HTR-8/SVneo (cell line): ENCODE results near the gene NFIB.

Experiments used
- DNase-seq: peaks from one replicate; pipeline ENCODE4 v3.0.0; 2011; ENCODE audit warnings: low spot score, mixed read lengths; ENCODE audit not compliant: insufficient read length
- FAIRE-seq: peaks from 2 replicates; lab custom pipeline; 2011; peaks lifted over from hg19 to GRCh38; lab: Jason Lieb, UNC

NFIB gene

DNA sequence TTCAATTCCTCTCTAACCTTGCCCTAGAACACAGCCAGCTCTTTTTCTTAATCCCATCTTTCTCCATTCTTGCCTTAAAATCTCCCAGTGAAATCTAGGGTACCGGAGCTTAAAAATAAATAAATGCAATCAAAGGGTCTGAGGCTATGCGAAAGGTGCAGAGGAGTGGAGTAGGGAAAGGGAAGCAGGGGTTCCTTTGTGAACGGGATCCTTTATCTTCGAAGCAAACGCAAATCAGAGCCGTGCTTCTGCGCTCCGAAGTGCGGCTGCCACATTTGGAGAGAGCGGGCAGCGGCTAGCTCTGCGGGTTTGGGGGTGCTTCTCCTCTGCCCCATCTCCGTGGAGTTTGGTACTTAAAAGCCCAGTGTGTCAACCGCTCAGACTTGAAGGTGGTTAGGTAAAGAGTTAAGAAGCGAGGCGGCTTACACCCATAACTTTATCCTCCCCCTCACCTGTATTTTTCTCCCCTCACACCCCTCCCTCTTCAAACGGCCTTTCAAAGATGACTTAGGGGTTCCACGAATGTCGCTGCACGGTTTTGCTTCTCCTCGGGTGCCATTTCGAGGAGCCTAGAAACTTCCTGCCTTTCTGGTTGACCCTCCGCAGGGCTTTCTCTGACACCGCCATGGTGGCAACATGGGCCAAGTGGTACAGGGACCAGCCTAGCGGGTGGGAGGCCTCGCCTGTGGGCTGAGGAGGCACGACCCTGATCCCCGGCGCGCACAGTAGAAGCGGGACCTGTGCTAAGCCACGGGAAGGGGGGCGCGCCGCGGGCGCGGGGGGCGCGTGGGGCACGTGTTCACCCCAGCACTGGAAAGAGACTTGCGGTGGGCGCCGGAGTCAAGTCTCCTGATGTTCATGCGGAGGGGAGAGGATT, 31.7 kb upstream of the NFIB start:
- FAIRE-seq (no peak), DNase-seq (no peak)

DNA sequence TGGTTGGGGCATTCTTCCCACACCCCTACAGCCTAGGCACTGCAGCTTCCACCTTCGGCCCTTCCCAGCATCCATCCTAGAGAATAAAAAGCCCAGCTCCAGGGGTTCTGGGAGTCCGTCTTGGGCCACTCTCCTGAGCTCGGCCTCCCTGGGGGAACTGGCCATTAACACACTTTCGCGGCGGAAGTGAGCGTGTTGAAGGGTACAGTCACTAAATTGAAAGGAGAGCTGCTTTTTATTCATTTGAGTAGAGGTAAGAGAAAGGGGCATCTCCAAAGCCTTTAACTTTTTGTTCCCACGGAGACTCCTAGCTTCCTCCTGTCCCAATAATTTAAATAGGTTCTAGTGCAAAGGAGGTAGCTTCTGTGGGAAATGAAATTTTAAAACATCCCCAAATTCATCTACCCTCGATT, 31.0 kb upstream of the NFIB start:
- FAIRE-seq (no peak), DNase-seq (no peak)

DNA sequence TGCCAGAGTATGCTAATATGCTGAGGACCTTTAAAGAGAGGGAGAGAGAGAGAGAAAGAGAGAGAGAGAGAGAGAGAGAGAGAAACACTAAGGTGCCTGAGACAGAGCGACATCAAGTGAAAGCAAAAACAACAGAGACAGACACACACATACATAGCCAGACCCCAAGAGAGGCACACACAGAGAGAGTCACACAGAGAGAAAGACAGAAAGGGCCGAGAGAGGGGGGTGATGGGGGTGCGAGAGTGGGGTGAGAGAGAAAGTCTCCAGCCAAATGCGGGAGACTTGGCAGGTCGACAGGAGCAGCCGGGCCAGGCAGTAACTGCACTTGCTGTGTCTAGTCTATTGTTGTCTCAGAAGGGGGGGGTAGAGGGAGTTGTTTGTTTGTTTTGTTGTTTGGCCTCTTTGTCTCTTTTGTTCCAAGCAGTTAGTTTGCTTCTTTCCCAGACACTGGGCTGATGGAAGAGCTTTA, 30.1 kb upstream of the NFIB start:
- DNase-seq (no peak), FAIRE-seq (no peak)

DNA sequence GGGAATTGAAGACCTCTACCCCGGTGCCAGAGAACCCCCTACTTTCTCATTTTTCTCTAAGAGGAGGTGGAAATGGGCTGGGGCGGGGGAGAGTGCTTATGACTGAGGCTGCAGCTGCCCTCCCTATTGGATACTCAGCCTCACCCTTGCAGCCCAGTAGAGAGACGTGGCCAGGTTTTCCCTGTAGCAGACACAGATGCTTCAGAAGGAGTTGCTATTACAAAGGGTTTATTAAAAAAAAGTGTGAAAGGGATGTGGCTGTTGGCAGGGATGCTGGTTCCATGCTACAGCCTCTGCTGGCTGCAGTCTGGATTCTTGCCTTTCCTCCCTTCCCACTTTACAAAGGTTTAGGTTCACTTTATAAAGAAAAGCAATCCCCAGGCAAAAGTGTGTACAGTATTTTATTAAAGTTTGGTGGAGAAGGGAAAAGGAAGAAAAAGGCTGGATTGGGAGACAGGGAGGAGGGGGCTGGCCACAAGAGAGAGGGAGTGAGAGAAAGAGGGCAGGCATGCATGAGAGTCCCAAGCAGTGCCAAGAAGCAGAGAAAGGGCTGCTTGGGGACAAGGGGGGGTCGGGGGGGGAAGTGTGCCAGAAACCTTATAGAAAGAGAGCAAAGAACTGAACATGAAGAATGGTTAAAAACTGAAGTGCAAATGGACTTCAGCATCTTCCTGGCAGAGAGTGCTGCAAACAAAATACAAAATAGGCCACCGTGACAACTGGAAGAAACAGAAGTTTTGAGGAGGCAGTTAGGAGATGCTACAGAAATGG, 29.5 kb upstream of the NFIB start:
- FAIRE-seq (no peak), DNase-seq (no peak)

DNA sequence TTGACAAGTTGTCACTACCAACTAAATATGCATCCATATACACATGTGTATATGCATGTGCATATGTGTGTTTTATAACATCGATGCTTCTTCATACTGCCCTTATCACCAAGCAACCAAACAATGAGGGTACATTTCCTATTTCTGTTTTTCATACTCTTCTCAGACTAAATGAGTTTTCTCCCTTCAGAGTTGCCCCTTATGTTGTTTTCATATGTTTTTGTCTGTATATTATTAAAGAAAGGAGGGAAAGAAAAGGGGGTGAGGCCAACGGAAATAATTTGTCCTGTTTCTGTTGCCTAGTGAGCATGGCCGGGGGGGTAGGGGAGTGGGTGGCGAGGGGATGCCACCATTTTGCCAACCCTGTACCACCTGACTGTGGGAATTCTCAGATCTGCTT, 28.8 kb upstream of the NFIB start:
- FAIRE-seq (no peak), DNase-seq (no peak)

DNA sequence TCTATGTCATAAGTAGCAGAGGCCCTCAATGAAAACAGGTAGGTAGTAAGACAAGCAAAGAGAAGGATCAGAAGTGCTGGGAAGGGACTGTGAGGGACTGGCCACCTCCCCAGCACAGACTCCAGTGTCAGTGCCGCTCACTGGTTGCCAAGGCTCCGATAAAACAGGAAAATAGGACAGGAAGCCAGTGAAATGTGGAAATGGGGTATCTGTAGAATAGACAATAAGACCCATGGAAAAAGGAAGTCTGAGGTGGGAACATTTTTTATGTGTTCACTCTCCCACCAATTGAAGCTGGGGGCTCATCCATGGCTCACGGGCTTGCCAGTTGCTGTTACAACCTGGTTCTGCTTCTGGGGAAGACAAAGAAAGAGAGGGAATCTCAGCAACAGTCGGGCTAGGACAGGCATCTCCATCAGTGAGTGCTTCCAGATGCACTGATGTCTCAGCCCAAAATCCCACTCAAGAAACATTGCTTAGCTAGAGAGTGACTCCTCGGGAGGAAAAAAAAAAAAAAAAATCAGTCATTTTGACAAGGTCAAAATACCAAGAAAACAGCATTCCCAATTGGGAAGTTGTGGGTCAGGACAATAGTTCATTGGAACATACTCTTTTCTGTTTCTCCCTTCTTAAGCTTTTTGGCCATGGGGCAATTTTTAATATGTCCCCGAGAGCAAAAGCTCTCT, 27.6 kb upstream of the NFIB start:
- FAIRE-seq = no peak
- DNase-seq = no peak

DNA sequence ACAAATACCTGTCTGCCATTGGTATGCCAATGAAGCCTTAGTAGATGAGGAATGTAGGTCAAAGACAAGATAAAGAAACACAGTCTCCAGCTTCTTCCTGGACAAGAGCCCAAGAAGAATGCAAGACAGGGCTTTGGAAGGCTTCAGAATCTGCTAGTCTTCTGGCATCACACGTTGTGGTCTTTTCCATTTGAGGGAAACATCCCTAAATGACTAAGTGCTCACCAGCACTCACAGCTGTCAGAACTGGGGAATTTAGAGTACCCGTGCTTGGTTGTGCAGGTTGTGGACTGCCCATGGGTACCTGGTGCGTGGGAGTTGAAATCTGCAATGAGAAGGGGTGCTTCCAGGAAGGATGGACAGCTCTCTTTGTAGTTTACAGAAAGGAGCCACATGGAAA, 27.1 kb upstream of the NFIB start:
- DNase-seq = no peak
- FAIRE-seq = no peak

DNA sequence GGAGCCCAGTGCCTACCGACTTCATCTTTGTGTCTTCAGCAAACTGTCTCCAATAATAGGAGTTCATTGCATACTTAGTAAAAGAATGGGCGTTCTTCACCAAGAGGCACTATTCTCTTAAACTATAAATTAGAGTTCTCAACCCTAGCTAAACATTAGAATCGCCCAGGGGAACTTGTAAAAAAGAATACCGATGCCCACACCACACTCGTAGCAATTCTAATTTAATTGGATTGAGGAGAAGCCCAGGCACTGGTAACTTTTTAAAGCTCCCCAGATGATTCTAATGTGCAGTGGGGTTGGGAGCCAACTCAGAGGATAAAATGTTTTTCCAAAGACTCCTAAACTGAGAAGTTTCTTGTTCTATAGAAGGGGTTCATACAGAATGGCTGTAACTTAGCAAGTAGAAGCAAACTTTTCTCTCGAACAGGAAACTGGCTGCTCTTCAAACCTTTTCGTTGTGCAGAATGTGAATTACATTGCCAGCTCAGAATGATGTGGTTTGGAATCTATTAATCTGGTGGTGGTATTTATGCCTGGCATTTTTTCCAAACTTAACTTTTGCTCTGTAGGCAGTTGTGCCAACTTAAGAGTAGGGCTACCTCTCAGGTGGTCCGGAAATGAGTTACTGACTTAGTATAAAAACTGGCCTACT, 26.4 kb upstream of the NFIB start:
- no peak for DNase-seq
- no peak for FAIRE-seq

DNA sequence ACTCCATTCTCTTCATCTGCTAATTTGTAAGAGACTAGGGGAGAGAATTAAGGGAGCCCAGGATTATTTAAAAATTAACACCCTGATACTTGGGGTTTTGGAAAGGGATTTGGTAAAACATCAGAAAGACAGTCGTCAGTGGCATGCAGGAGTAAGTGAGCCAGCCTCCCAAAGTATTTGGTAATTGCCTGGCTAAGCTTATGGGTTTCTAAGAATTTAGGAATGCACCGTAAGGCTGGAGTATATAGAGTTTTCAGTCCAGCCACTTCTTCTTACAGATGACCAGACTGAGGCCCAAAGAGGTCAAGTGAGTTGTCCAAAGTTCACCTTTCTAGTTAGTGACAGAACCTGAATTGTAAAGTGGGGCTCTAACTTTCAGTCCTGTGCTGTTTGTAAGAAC, 25.8 kb upstream of the NFIB start:
- FAIRE-seq = no peak
- DNase-seq = no peak

DNA sequence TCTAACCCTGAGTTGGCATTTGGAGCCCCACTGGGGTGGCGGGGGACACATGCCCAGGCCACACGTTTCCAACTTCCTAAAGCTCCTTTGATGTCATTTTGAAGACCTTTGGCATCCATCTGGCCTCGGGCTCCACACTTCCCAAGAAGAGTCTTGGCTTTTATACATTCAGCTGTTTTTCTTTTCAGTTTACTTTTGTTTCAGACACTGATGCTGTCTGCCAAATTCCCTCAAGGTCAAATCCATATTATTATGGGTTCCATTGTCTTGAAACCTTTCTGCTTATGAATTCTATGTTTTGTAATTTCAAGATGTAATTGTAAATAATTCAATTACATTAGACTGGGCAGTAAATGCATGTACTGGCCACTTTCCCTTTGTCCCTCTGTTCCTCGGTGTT, 23.7 kb upstream of the NFIB start:
- FAIRE-seq (no peak), DNase-seq (no peak)

DNA sequence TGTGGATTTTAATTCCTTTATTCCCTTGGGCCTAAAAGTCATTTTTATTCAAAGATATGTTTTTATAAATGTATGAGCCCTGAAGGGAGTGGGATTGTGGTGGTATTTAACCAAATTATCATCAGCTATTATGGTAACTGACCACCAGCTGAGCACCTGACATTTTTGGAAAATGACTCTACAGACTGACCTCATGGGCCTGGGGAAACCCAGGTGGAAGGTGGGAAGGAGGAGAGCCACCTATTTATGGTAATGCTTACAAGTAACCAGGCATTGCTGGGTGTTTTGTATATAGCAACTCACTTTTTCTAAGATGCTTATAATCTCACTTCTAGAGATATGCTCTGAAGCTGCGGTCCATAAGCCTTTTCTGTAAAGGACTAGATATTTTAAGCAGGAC, 22.3 kb upstream of the NFIB start:
- no peak for FAIRE-seq
- DNase-seq = no peak

DNA sequence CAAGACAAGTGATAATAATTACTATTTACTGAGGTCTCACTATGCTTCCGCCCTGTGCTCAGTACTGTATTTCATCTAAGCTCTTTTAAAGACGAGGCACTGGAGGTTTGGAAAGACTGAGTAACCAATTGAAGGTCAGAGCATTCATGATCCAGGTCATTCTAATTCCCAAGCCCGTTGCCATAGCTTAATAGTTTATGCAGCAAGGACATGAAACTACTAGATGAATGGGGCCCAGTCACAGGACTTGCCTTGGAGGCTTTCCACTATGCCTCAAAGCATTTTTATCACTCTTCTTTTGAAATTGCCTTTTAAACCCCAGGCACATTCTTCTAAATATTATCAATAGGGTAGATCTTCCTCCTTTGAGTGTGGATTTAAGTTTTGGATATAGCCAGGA, 17.2 kb upstream of the NFIB start:
- DNase-seq = no peak
- no peak for FAIRE-seq

DNA sequence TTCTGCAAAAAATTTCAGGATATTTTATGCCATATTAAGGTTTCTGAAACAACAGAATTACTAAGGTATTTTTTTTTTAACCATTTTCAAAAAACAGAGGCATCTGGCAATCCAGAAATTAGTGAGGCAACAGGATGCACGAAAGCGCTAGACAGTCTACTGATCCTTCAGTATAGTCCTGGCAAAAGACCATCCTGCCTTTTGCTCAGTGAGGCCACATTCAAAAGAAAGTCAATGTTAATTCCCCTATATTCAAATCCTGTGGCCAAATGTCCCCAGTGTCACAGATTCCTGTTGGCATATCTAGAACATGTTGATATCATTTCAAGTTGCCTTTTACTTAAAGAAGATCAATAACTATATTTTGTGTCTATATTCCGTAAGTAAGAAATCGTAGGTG, 13.1 kb upstream of the NFIB start:
- DNase-seq (no peak), FAIRE-seq (no peak)

DNA sequence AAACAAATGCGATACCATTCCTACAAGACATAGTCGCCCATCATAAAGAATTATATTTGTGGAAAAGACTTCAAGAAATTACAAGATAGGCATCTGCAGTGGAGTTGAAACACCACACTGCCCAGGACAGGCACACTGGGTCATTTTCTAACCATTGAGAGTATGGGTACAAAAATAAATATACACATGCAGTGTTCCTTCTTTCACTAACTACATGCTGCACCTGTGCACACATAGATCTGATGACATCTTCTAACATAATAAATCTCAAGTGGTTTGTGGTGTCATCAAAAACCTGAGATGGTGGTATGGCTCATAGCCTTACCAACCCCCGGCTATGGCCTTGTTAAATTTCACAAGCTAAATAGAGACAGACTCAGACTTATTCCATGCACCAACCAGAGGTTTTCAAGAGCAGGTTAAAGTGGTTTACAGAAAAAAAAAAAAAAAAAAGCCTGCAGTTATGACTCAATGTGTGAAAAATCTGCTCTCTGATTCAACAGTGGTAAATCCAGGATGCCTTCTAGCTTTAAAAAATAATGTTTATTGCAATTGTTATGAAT, 12.4 kb upstream of the NFIB start:
- DNase-seq = no peak
- FAIRE-seq = no peak

DNA sequence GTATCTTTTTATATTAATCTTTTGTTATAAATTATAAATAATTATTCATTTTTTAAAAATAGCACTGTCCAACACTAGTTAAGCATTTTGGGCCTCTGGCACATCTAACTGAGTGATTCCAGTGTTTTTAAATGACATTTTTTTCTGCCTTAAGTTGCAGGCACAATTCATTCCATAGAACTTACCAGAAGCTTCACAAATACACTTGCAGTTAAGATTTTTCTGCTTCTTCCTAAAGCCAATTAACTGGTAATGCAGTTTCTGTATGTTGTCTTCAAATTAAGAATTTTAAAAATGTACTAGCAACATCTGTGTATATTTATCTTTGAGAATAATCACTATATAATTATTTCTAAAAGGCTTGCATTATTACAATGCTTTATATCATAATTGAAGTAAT, 11.2 kb upstream of the NFIB start:
- DNase-seq (no peak), FAIRE-seq (no peak)

DNA sequence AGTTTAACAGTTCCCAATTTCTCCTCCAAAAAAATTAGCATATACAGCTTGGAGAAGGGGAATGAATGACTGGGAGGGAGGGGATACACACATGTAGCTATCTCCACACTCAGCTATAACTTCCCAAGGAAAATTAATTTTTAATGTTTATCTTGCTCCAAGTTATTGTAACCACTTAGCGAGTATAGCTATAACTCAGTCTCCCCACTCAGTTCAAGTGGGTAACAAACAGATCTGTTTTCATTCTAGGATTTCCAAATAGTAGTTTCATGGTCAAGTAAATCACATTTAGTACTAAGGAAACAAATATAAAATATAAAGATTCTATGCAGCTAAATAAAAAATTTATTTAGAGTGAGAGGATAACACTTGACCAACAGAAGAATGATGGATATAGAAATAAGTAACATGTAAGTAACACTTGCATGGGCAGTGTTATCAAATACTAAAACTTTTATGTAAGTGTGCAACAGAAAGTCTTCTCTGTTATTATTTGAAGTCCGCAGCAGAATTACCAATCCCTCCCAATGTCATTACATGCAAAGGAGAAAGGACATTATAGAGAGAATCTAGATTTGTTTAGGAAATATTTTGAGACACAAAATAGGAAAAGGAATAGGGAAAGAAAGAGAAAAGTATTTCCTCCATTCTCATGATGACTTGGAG, 10.2 kb upstream of the NFIB start:
- FAIRE-seq = no peak
- no peak for DNase-seq

DNA sequence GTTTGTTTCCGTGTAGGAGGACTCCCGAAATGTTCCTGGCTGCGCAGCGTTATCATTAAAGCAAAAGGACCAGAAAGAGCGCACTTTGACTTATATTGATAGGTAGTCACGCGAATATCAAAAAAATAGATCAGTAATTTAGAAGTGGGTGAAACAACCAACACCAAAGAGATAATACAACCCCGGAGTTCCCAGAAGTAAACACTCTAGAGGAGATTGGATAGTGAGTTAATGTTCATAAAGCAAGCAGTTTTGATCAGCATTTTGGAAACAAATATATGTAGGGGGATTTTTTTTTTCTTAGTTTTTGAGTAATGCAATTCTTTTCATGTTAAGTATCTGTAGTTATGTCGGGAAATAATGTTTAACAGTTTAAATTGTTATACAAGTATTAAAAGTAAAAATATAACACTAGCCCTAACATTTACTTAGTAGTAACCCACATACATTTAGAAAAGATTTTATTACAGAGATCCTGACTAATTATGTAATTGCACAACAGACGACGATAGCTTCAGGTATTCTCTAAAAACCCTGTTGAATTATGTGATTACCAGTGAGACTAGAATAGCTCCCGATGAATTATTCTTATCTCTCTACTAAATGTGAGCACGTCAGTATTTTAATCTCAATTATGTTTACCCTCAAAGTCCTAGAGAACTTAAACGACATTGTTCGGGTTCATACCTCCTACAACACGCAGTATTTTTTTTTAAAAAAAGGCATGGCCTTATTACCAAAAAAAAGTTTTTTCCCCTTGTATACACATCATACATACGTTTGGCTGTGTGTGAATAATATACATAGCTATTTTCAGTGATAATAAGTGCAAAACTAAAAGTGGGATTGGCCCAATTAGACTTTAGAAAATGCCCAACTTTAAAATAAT, 9.4 kb upstream of the NFIB start:
- no peak for DNase-seq
- no peak for FAIRE-seq

DNA sequence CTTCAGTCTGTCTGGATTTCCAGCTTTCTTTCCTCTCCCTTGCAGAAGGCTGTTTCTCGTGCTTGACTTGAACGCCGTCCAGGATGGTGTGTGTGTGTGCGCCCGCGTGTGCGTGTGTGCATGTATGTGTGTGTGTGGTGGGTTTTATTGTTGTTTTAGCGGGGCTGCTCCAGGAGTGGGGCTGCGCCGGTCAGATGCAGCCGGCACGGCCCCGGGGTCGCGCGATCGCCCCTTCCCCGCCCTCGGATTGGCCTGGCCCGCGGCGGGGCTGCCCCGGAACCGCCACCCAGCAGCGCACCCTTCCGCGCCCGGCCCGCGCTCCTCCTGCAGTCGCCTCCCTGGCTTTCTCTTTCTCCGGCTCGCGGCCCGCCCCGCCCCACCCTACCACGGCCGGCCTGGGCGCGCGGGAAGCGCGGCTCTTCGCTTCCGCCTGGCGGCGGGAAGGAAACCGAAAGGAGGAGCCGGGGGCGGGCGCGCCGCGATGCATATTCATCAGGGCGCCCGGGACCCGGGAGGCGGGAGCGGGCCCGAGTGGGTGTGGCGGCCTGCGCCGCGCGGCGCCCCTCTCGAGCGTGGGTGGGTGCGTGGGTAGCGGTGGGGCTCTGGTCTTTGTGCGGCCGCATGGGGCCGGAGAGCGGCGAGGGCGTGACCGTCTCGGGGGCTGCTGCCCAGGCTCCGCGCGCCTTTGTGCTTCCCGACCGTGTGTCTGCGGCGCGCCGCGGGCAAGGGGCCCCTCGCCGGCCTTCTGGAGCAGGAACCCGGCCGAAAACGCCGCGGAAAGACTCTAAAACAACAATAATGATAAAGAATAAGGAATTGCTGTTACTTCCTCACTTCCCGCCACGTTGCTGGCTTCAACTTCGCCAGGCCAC, 8.5 kb upstream of the NFIB start:
- DNase-seq (peak; percentile 56), FAIRE-seq (no peak)
